Gastrocnemius medialis (tissue), 4 donors: Measurements from ENCODE around the gene SOX11.

Source experiments
- POLR2A ChIP-seq, 2 donors: fragments of 450-650 bp; IDR thresholded peaks; one replicate each; pipeline ENCODE4 v1.6.1; 2017; ENCODE audit warnings: antibody characterized with exemption in 2 of 2, mild to moderate bottlenecking in 2 of 2, moderate library complexity in 2 of 2
- TF ChIP-seq, protein P1 (sequence below), 5 experiments: fragments of 450-650 bp in 3 of 5; fragments of 200-600 bp in 2 of 5; sonication (generic) in 2 of 5; IDR thresholded peaks in 4 of 5; conservative IDR thresholded peaks in 1 of 5; 1 replicate in 4 of 5; 2 replicates in 1 of 5; pipeline ENCODE4 v1.5.1; 2016 to 2019; ENCODE audit warnings: antibody characterized with exemption in 5 of 5, mild to moderate bottlenecking in 3 of 5, moderate library complexity in 3 of 5

DNA sequence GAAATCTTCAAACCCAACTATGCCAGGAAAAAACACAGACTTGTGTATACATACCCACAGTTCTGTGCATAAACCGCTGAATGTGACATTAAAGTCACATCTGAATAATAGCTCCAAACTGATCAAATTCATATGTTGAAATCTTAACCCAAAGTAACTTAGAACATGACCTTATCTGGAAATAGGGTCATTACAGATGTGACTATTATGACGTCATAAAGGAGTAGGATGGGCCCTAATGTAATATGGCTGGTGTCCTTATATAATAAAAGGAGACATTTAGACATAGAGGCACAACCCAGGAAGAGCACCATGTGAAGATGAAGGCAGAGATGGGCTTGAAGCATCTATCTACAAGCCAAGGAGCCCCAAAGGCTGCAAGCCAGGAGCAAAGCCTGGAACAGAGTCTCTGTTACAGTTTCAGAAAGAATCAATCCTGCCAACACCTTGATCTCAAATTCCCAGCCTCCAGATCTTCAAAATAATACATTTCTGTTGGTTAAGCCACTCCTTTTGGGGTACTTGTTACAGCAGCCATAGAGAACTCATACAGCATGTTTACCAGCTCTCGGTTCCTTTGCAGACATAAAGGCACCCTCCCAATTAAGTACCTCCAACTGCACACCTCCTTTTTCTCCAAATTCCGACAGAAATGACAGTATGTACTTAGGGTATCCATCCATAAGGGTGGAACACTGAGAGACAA is 27.6 kb downstream of the SOX11 start:
- TF ChIP-seq POLR2A (IDR thresholded peaks at IDR 0.05), result no peak
- TF ChIP-seq, protein P1, sequence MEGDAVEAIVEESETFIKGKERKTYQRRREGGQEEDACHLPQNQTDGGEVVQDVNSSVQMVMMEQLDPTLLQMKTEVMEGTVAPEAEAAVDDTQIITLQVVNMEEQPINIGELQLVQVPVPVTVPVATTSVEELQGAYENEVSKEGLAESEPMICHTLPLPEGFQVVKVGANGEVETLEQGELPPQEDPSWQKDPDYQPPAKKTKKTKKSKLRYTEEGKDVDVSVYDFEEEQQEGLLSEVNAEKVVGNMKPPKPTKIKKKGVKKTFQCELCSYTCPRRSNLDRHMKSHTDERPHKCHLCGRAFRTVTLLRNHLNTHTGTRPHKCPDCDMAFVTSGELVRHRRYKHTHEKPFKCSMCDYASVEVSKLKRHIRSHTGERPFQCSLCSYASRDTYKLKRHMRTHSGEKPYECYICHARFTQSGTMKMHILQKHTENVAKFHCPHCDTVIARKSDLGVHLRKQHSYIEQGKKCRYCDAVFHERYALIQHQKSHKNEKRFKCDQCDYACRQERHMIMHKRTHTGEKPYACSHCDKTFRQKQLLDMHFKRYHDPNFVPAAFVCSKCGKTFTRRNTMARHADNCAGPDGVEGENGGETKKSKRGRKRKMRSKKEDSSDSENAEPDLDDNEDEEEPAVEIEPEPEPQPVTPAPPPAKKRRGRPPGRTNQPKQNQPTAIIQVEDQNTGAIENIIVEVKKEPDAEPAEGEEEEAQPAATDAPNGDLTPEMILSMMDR (IDR thresholded peaks at IDR 0.05 in 4 of 5, conservative IDR thresholded peaks at IDR 0.05 in 1 of 5), result no peak
